ENCODE results near the gene ATRIP.

GRCh38 chr3:48511551-48511950 lies 65.0 kb downstream of the ATRIP start:
- TF ChIP-seq CTCF (IDR thresholded peaks at IDR 0.05) (no peak), ZFX (IDR thresholded peaks at IDR 0.05; ENCODE audit: borderline replicate concordance) (no peak)

Data from 22Rv1 (cell line).